DND-41 (cell line): ENCODE results near the gene PHF20.

Experiments
- CTCF ChIP-seq: IDR thresholded peaks from 2 replicates; pipeline ENCODE4 v1.5.1; 2012; ENCODE audit warnings: borderline replicate concordance, low read length, moderate library complexity, mild to moderate bottlenecking; ENCODE audit not compliant: poor library complexity, severe bottlenecking; ENCODE audit errors: extremely low read depth
- EZH2 ChIP-seq: IDR thresholded peaks from 3 replicates; pipeline ENCODE4 v1.6.1; 2012; ENCODE audit warnings: borderline replicate concordance, low read depth, mild to moderate bottlenecking, moderate library complexity, low read length, inconsistent platforms; ENCODE audit not compliant: severe bottlenecking

DNA sequence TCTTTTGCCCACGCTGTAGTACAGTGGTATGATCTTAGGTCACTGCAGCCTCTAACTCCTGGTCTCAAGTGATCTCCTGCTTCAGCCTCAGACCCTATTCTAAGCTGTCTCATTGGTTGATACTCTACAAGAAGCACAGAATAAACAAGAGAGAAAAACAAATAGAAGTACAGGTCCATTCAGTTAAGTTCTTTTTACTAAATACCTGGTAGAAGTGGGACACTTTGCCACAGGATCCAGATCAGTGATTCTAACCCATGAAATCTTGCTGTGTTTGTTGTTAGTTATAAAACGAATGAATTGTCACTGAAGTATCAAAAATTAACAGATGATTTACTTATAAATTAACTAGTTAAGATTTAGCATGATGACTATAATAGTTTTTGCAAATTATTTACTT is 105.8 kb downstream of the PHF20 start:
- no peak for TF ChIP-seq CTCF
- no peak for TF ChIP-seq EZH2
